Testis (tissue), 3 donors: ENCODE results near the gene TNS3. TPM values are rescaled to one million over a fixed set of nuclear protein-coding genes. Genes with fewer than 3 reads are reported as not detected.
A peak's percentile ranks its signal among the peaks of the same experiment; 100 is the strongest.
"Not testable (repeated sequence)": the region's sequence is repeated elsewhere in the genome, so short reads cannot be mapped to it uniquely, and the experiment has no call there.

Source experiments
- DNase-seq: peaks from one replicate; pipeline ENCODE4 v3.0.0-alpha.2; 2019
- H3K27ac ChIP-seq, 2 donors: fragments of 200-600 bp; sonication (generic); one replicate each; pipeline ENCODE4 v1.5.1; 2019
- H3K27me3 ChIP-seq: fragments of 200-600 bp; sonication (generic); one replicate; pipeline ENCODE4 v1.5.1; 2019
- H3K36me3 ChIP-seq: fragments of 200-600 bp; sonication (generic); one replicate; pipeline ENCODE4 v1.5.1; 2017; ENCODE audit warnings: low read depth; ENCODE audit errors: missing control alignments
- H3K4me1 ChIP-seq: fragments of 200-600 bp; sonication (generic); one replicate; pipeline ENCODE4 v1.5.1; 2019
- H3K4me3 ChIP-seq, 2 donors: fragments of 200-600 bp; sonication (generic); one replicate each; pipeline ENCODE4 v1.5.1; 2017 to 2019
- H3K9me3 ChIP-seq: fragments of 200-600 bp; sonication (generic); one replicate; pipeline ENCODE4 v1.5.1; 2017
- POLR2A ChIP-seq: fragments of 450-650 bp; IDR thresholded peaks from one replicate; pipeline ENCODE4 v1.6.1; 2017; ENCODE audit warnings: antibody characterized with exemption, mild to moderate bottlenecking, moderate library complexity
- WGBS, 2 donors: methylation state at CpG; one replicate each; pipeline ENCODE4 v1.1.5; 2018; 5-methylcytosine and 5-hydroxymethylcytosine counted together
- intact Hi-C: fragments of 100-400 bp; cut with DNase I; formaldehyde crosslinking; loops from one replicate; pipeline ENCODE4 v1.15.1; 2023; ENCODE audit warnings: low total_unique reads
- polyA plus RNA-seq: library from polyadenylated mRNA; stranded (reverse); fragments of 350-450 nt; fragmentation: Illumina TruSeq; extraction: RNeasy Lipid Tissue Mini Kit (QIAGEN cat#74804); gene quantifications from one replicate; pipeline ENCODE4 v1.2.3, GENCODE V29; 2014; ENCODE audit warnings: low read depth, low replicate concordance; ENCODE audit not compliant: insufficient read depth
- total RNA-seq, 2 donors: library from RNA; depleted of rRNA; stranded (reverse); fragments of >200 nt; gene quantifications; one replicate each; pipeline ENCODE4 v1.2.3, GENCODE V29; 2016
- TF ChIP-seq, protein P1 (sequence below), 3 experiments: fragments of 450-650 bp in 2 of 3; fragments of 200-600 bp in 1 of 3; sonication (generic) in 1 of 3; IDR thresholded peaks; one replicate each; pipeline ENCODE4 v1.5.1; 2016 to 2019; ENCODE audit warnings: antibody characterized with exemption in 3 of 3, mild to moderate bottlenecking in 2 of 3, moderate library complexity in 1 of 3

The TNS3 gene
- total and polyA plus RNA-seq, 3 donors from 2014 or later: 28.5 to 93.5 (median 60.0) TPM

GRCh38 chr7:47444376-47445098, 137.4 kb downstream of the TNS3 start:
- intact Hi-C loops: no loop called here
- peak overlapping the region in 1 of 2 donors; percentile 5 for H3K27ac ChIP-seq
- no peaks in the 10 kb centered on the region for H3K9me3 ChIP-seq
- H3K4me3 ChIP-seq: no peak overlapping the region
- H3K36me3 ChIP-seq: no peaks in the 10 kb centered on the region
- no peaks in the 10 kb centered on the region for H3K27me3 ChIP-seq
- no peak for DNase-seq
- TF ChIP-seq, protein P1, sequence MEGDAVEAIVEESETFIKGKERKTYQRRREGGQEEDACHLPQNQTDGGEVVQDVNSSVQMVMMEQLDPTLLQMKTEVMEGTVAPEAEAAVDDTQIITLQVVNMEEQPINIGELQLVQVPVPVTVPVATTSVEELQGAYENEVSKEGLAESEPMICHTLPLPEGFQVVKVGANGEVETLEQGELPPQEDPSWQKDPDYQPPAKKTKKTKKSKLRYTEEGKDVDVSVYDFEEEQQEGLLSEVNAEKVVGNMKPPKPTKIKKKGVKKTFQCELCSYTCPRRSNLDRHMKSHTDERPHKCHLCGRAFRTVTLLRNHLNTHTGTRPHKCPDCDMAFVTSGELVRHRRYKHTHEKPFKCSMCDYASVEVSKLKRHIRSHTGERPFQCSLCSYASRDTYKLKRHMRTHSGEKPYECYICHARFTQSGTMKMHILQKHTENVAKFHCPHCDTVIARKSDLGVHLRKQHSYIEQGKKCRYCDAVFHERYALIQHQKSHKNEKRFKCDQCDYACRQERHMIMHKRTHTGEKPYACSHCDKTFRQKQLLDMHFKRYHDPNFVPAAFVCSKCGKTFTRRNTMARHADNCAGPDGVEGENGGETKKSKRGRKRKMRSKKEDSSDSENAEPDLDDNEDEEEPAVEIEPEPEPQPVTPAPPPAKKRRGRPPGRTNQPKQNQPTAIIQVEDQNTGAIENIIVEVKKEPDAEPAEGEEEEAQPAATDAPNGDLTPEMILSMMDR (IDR thresholded peaks at IDR 0.05): peak; percentile 52 to 67 (median 65)
- no peak for TF ChIP-seq POLR2A
- WGBS, 2 donors: 76 to 79% methylated on average over 14 of the region's 14 CpGs
- peaks cover 26% of the 10 kb centered on the region for H3K4me1 ChIP-seq

DNA sequence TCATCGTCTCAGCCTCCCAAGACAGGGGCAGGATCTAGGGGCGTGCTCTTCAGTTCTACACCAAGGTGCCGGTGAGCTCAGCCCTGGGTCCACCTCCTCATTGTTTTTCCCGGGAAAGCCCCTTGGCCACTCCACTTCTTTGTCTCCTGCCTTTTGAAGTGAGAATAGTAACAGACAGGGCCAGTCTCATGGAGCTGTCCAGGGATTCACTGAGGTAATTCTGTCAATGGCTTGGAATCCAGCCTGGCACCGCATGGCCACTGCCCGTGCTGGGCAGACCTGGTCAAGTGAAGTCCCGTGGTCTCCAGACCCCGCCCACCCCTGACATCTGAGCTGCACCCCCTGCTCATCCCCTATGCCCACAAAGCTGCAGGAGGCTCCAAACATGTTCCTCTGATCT, 138.9 kb downstream of the TNS3 start:
- H3K4me3 ChIP-seq: no peak overlapping the region
- no peak for TF ChIP-seq POLR2A
- TF ChIP-seq, protein P1 (IDR thresholded peaks at IDR 0.05): no peak
- WGBS, 2 donors: 89 to 90% methylated on average over 8 of the region's 8 CpGs
- no peak overlapping the region for H3K27ac ChIP-seq
- H3K4me1 ChIP-seq: peaks cover 26% of the 10 kb centered on the region
- H3K36me3 ChIP-seq: no peaks in the 10 kb centered on the region
- DNase-seq: no peak
- H3K9me3 ChIP-seq: no peaks in the 10 kb centered on the region
- H3K27me3 ChIP-seq: no peaks in the 10 kb centered on the region
- intact Hi-C loops: no loop called here

DNA sequence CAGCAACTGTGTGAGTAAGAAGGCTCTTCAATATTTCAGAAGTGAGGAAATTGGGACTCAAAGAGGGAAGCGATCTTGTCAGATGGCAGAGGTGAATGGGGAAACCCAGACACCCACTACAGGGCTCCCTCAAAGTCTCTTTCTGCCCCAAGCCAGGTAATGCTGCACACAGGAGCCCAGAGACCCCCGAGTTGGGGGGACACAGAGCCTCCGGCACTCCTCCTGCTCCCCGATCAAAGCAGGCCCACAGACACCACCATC, 139.4 kb downstream of the TNS3 start:
- no peak for DNase-seq
- Histone ChIP-seq H3K36me3 (no peaks in the 10 kb centered on the region), H3K27me3 (no peaks in the 10 kb centered on the region), H3K27ac (no peak overlapping the region), H3K4me3 (no peak overlapping the region), H3K4me1 (peaks cover 26% of the 10 kb centered on the region), H3K9me3 (no peaks in the 10 kb centered on the region)
- intact Hi-C loops: no loop called here
- TF ChIP-seq, protein P1 (IDR thresholded peaks at IDR 0.05): no peak
- no peak for TF ChIP-seq POLR2A
- 92 to 93% methylated on average over 4 of the region's 4 CpGs for WGBS, 2 donors

DNA sequence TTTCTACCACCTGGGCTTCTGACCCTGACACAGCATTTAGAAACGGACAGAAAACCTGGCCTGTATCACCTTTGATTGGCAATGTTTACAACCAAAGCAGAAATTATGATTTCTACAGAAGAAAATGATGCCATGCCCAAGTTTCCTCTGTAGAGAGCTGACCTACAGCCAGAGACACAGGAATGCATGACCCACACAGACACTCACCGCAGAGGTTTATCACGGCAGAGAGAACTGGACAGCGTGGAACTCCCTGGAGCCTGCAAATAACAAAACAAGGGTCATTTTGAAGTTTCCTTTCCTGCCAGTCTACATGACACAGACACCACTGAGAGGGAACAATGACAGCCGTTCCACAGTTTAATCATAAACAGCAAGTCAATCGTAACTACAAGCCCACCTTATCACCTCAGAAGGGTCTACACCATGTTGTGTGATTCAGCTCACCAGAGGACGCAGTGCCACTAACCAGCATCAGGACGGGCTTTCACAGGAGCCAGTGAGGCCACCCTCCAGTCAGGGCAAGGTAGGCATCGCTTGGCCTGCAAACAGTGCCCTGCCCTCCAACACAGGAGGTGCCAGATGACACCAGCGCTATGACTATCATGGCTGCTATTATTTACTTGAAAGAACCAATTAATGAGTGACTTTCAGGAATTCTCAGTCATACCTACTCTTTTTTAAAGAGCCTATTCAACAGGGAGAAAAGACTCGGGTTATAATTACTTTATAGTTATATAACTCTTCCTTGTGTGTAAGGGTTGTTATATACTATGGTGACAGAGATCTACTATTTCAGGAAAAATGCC, 139.9 kb downstream of the TNS3 start:
- peaks cover 25% of the 10 kb centered on the region for H3K4me1 ChIP-seq
- TF ChIP-seq POLR2A: no peak
- TF ChIP-seq, protein P1 (IDR thresholded peaks at IDR 0.05): no peak
- H3K4me3 ChIP-seq: no peak overlapping the region
- H3K27ac ChIP-seq: no peak overlapping the region
- DNase-seq: no peak
- WGBS, 2 donors: 75 to 76% methylated on average over 11 of the region's 11 CpGs
- no peaks in the 10 kb centered on the region for H3K36me3 ChIP-seq
- no peaks in the 10 kb centered on the region for H3K9me3 ChIP-seq
- intact Hi-C loops: no loop called here
- H3K27me3 ChIP-seq: no peaks in the 10 kb centered on the region

DNA sequence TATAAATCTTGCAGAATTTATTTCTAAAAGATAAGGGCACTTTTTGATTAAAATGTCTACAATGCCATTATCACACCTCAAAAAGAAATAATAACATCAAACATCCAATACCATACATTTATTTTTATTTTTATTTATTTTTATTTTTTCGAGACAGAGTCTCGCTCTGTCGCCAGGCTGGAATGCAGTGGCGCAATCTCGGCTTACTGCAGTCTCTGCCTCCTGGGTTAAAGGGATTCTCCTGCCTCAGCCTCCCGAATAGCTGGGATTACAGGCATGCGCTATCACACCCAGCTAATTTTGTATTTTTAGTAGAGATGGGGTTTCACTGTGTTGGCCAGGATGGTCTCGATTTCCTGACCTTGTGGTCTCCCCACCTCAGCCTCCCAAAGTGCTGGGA, 140.9 kb downstream of the TNS3 start:
- H3K27me3 ChIP-seq, H3K27ac ChIP-seq, DNase-seq, intact Hi-C loops, H3K4me3 ChIP-seq, H3K36me3 ChIP-seq, H3K9me3 ChIP-seq: not testable (repeated sequence)
- peaks cover 16% of the 10 kb centered on the region for H3K4me1 ChIP-seq
- 89 to 92% methylated on average over 8 of the region's 8 CpGs for WGBS, 2 donors
